GM18499 (cell line): ENCODE measurements around the gene CCDC85B.

Experiments
- ATAC-seq: cut with Tn5 transposase; IDR thresholded peaks from one replicate; pipeline ENCODE4 v1.9.1; 2021; ENCODE audit warnings: moderate number of reproducible peaks; ENCODE audit not compliant: insufficient read depth, unreplicated experiment

Gene CCDC85B

DNA sequence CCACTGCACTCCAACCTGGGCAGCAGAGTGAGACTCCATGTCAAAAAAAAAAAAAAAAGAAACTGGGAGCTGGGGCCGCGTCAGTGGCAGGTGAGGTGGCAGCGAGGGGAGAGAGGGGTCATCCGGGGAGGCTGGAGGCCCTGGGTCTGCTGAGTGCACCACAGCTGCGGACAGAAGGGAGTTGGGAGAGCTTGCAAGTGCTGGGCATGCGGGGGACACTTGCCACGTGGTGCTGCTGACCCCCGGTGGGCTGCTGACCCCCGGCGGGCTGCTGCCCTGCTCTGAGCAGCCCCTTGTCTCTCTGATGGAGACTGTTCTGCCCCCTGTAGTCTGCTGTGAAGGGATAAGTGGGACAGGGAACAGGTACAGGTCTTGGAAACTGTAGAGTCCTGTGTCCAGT lies 31.4 kb downstream of the CCDC85B start:
- ATAC-seq, result no peak

DNA sequence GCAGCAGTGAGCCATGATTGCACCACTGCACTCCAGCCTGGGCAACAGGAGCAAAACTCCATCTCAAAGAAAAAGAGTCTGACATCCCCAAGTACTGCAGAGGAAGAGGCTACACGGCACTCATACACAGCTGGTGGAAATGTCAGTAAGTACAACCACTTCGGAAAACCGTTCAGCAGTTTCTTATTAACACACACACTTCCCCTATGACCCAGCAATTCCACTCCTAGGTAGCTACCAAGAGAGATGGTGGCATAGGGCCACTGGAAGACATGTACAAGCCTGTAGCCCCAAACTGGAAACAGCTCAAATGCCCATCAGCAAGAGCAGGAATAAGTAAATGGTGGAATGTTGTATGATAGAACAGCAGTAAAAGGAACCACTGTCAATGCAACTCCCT lies 32.1 kb downstream of the CCDC85B start:
- no peak for ATAC-seq

DNA sequence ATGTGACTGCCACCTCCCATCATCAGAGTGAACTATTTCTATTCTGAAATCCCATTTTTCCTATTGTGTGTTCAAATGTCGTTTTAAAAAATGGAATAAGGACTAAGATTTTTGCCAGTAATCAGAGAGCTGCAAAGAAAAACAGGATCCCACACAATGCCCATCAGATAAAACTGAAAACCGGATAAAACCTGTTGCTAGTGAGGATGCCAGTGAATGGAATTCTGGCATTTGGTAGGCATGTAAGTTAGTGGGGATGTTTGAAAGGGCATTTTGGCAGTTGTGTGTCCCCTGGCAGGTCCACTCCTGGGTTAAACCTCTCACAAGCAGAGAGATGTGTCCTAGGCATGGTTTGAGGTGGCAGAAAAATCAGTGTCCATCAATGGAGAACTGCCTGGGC lies 34.9 kb downstream of the CCDC85B start:
- no peak for ATAC-seq

DNA sequence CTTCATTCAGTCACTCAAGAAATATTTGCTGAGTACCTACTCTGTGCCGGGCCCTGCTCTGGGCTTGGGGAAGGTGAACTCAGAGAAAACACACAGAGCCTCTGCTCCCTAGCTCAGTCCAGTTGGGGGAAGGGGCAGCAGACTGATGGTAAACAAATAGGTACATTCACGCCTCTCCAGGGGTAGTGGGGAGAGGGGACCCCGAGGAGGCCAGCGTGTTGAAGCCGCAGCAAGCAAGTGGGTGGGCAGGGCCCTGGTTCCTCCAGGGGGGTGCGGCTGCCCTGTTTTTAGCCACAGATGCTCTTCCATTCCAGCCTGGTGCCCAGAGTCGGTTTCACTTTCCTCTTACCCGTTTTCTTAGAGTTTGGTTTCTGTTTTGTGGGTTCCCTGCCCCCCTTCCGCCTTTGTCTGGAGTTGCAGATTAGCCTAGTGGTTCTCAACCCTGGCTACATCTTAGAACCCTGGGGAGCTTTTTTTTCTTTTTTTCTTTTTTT lies 37.5 kb downstream of the CCDC85B start:
- ATAC-seq, result no peak

DNA sequence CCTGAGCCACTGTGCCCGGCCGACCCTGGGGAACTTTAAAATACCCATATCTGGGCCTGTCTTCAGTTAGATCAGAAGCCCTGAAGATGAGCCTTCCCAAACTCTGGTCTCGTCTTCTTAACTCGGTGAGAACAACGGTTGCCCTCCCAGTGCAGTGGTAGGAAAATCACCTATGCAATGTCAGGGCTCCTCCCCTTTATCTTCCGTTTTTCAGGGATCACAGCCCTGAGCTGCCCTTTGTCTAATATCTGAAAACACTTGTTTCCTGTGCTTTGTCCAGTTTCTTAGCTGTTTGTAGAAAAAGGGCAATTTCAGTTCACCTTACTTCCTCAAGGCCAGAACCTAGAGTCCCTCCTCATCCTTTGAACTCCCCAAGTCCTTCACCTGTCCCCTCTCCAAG lies 38.2 kb downstream of the CCDC85B start:
- ATAC-seq, result no peak

DNA sequence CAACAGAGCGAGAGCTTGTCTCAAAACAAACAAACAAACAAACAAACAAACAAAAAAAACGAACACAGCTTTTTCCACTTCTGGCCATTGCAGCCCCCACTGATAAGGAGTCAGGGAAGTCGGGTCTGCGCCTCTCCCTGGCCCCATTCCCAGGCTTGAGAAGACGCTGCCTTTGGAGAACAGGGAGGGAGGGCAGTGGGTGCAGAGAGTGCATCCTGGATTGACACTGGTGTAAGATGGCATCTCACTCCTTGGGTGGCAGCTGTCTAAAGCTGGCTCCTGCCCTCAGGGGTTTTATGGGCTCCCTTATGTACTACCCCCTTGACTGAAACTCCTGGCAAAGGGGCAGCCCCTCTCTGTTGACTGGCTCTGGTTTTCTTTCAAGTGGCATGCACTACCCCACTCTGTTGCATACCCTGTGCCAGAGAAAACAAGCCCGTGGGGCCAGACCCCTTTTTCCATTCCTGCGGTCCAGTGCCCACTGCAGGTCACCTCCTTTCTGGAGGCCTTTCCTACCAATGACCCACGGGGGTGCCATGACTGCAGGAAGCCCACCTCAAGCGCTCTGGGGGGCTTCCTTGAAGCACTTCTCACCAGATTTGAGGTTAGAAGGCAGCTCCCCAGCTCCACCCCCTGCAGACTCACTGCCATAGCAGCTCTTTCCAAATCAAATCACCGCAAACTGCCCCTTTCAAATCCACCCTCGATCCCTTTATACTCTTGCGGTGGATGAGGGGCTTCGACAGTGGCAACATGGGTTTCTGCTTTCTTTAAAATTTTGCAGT lies 41.5 kb downstream of the CCDC85B start:
- ATAC-seq, result no peak

DNA sequence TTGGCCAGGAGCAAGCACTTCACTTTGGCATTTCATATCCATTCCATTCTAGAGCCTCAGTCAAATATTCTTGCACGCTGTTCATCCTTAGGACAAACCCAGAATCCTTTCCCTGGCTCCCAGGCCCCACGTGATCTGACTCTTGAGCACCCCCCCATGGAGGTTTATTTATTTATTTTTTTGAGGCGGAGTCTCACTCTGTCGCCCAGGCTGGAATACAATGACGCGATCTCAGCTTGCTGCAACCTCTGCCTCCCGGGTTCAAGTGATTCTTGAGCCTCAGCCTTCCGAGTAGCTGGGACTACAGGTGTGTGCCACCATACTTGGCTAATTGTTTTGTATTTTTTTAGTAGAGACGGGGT lies 42.1 kb downstream of the CCDC85B start:
- ATAC-seq, result no peak

DNA sequence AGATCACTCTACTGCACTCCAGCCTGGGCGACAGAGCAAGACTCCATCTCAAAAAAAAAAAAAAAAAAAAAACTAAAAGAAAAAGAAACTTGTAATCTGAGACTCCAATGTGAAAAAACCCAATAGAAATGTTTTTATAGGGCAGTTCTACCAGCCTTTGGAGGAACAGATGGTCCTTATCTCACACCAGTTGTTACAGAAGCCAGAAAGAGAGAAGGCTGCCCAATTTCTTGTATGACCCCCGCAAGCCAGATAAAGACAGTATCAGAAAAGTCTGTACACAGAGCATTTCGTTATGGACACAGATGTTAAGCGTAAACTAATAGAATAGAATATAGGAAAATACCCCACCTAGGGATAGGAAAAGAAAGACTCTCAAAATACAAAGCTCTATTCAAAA lies 43.5 kb downstream of the CCDC85B start:
- ATAC-seq, result no peak

DNA sequence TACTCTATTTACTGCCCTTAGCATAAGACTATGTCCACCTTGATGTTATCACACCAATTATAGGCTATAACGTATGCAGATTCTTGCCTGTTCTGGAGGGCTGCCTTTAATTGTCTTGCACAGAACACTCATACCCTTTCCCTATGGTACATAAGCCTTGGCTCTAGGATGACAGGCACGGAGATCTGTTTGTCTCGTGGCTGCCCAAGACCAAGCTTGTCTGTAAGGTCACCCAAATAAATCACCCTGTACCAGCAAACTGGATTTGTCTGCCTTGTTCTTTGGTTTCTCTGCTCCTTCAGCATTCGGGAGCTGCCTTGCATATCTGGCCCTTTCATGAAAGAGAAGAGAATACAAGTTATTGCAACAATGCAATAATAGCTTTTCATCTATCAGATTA lies 47.3 kb downstream of the CCDC85B start:
- no peak for ATAC-seq
